ENCODE results near the gene TIE1. TPM values are rescaled to one million over a fixed set of nuclear protein-coding genes. Genes with fewer than 3 reads are reported as not detected.
A peak's percentile ranks its signal among the peaks of the same experiment; 100 is the strongest.

TIE1 gene
- total and polyA plus RNA-seq, 9 of the 15 experiments (the other 6 are each of a cell fraction or from before 2014, with no cell fraction given): 0.07 to 0.49 (median 0.14) TPM; not detected in 4

- TF ChIP-seq TCF15 (CRISPR knock-in tag; IDR thresholded peaks at IDR 0.05) (no peak), TARDBP (IDR thresholded peaks at IDR 0.05) (peak; percentile 74; the same call in 1 of the 2 replicates), ZNF561 (CRISPR knock-in tag; conservative IDR thresholded peaks at IDR 0.05) (no peak), ZNF449 (CRISPR knock-in tag; IDR thresholded peaks at IDR 0.05) (peak; percentile 23; the same call in 1 of the 2 replicates), SMARCA4 (IDR thresholded peaks at IDR 0.05) (peak; percentile 90), ATF4 (CRISPR knock-in tag; IDR thresholded peaks at IDR 0.05) (0 out of 2 replicates have a peak, but pooled peaks have one; percentile 7), SMARCB1 (IDR thresholded peaks at IDR 0.05; ENCODE audit: insufficient read length, low read depth) (no peak), MLLT1 (IDR thresholded peaks at IDR 0.05) (no peak; a peak in 1 of 4 replicates), DACH1 (IDR thresholded peaks at IDR 0.05; ENCODE audit: partially characterized antibody) (no peak), BDP1 (IDR thresholded peaks at IDR 0.05; ENCODE audit: insufficient read depth, insufficient read length) (no peak), TCF7L2 (IDR thresholded peaks at IDR 0.05; ENCODE audit: low read depth, low read length) (no peak), ARID1B (IDR thresholded peaks at IDR 0.05) (peak; percentile 88), TEAD1 (CRISPR knock-in tag; IDR thresholded peaks at IDR 0.05) (no peak), RBM14 (IDR thresholded peaks at IDR 0.05; ENCODE audit: borderline replicate concordance, insufficient read depth, low read depth, low read length) (no peak), RAD51 (IDR thresholded peaks at IDR 0.05; ENCODE audit: borderline replicate concordance, low read depth) (no peak), E2F1 (CRISPR knock-in tag; IDR thresholded peaks at IDR 0.05) (no peak), ASH1L (IDR thresholded peaks at IDR 0.05; ENCODE audit: borderline replicate concordance, low read depth, partially characterized antibody) (no peak), PURB (CRISPR knock-in tag; IDR thresholded peaks at IDR 0.05; ENCODE audit: low read depth) (no peak), EGR1 (conservative IDR thresholded peaks at IDR 0.05) (peak; percentile 88), MIER1 (IDR thresholded peaks at IDR 0.05; ENCODE audit: low read depth) (no peak), HINFP (tag; conservative IDR thresholded peaks at IDR 0.05; ENCODE audit: low read depth) (no peak)
These were observed 29.4 kb downstream of the TIE1 start (continued) for GRCh38 chr1:43329995-43330751.
